ENCODE measurements around the gene DIAPH2. TPM values are rescaled to one million over a fixed set of nuclear protein-coding genes. Genes with fewer than 3 reads are reported as not detected.

DIAPH2 gene
- total and polyA plus RNA-seq, 2 experiments from 2014 or later = 7.5 to 8.1 TPM

DNA sequence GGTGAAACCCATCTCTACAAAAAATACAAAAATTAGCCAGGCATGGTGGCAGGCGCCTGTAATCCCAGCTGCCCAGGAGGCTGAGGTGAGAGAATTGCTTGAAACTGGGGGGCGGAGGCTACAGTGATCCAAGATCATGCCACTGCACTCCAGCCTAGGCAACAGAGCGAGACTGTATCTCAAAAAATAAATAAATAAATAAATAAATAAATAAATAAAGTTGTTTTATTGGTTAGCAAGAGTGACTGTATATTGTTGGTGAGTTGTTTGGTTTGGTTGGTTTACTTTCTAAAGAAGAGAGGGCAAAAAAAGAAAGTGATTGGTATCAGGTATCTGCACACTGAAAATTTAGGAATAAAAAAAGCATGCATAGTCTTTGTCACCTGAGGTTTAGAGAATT is 700.0 kb downstream of the DIAPH2 start:
- Histone ChIP-seq H3K27me3 (replicated peaks; ENCODE audit: insufficient read depth) (no peaks in the 10 kb centered on the region), H3K9me2 (ENCODE audit: insufficient read depth) (no peaks in the 10 kb centered on the region), H3K4me2 (ENCODE audit: unreplicated experiment) (no peak overlapping the region), H3K4me1 (ENCODE audit: insufficient read depth) (peaks cover 3% of the 10 kb centered on the region; the same call in 1 of the 2 replicates), H3K36me3 (ENCODE audit: low read depth) (no peaks in the 10 kb centered on the region), H3K79me2 (ENCODE audit: insufficient read depth) (no peaks in the 10 kb centered on the region), H3K9me3 (ENCODE audit: low read depth) (no peaks in the 10 kb centered on the region), H3K27ac (no peak overlapping the region), H4K20me1 (ENCODE audit: insufficient read depth) (no peaks in the 10 kb centered on the region), H3F3A (ENCODE audit: insufficient read depth) (no peaks in the 10 kb centered on the region), H3K9ac (no peak overlapping the region), H2AFZ (no peak overlapping the region), H3K4me3 (no peak overlapping the region)
- no peak for DNase-seq
- 100% methylated on average over 3 of the region's 3 CpGs for WGBS, 2 experiments (ENCODE audit: low coverage in 1 of 2, low lambda C conversion rate in 2 of 2, missing lambda C conversion rate in 2 of 2)
- TF ChIP-seq EZH2 (IDR thresholded peaks at IDR 0.05; ENCODE audit: insufficient read depth, poor library complexity, severe bottlenecking) (no peak), EZH2phosphoT487 (IDR thresholded peaks at IDR 0.05; ENCODE audit: insufficient read depth, low read depth) (no peak)
- in situ Hi-C loops (cut with MboI) = no loop called here

GRCh38 chrX:97387004-97387403 is 702.4 kb downstream of the DIAPH2 start:
- no peaks in the 10 kb centered on the region for H3K9me3 ChIP-seq (ENCODE audit: low read depth)
- no peak overlapping the region for H3K4me2 ChIP-seq (ENCODE audit: unreplicated experiment)
- no peaks in the 10 kb centered on the region for H3K27me3 ChIP-seq (replicated peaks; ENCODE audit: insufficient read depth)
- H3K79me2 ChIP-seq (ENCODE audit: insufficient read depth) = no peaks in the 10 kb centered on the region
- no peak overlapping the region for H3K27ac ChIP-seq
- in situ Hi-C loops (cut with MboI) = no loop called here
- DNase-seq = no peak
- H3K4me1 ChIP-seq (ENCODE audit: insufficient read depth) = peaks cover 3% of the 10 kb centered on the region; the same call in 1 of the 2 replicates
- H3K36me3 ChIP-seq (ENCODE audit: low read depth) = no peaks in the 10 kb centered on the region
- no peaks in the 10 kb centered on the region; the same call in 1 of the 2 replicates for H3F3A ChIP-seq (ENCODE audit: insufficient read depth)
- H3K9me2 ChIP-seq (ENCODE audit: insufficient read depth) = no peaks in the 10 kb centered on the region
- H2AFZ ChIP-seq = no peak overlapping the region
- TF ChIP-seq EZH2phosphoT487 (IDR thresholded peaks at IDR 0.05; ENCODE audit: insufficient read depth, low read depth) (no peak), EZH2 (IDR thresholded peaks at IDR 0.05; ENCODE audit: insufficient read depth, poor library complexity, severe bottlenecking) (no peak)
- no peak overlapping the region for H3K4me3 ChIP-seq
- H4K20me1 ChIP-seq (ENCODE audit: insufficient read depth) = no peaks in the 10 kb centered on the region
- H3K9ac ChIP-seq = no peak overlapping the region

DNA sequence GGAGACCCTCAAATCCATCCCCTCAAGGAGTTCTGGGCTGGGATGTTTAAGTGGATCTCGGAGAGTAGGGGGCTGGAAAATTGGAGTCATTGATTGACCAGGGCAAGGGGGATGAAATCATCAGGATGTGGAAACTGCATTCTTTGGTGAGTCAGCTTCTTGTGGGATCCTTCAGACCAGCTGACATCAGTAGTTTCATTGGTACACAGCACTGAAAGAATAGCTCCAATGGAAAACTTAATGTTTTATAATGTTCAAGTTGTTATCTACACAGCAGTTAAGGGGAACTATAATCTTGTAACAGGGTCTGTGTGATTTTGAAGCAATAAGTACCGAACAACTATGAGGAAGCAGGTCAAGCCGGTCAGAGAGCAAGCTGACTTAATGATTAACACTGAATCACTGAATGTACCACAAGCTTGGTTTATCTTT is 705.1 kb downstream of the DIAPH2 start:
- in situ Hi-C loops (cut with MboI) = no loop called here
- peak; percentile 71 for DNase-seq
- Histone ChIP-seq H3K9me3 (ENCODE audit: low read depth) (no peaks in the 10 kb centered on the region), H3K4me1 (ENCODE audit: insufficient read depth) (peaks cover 3% of the 10 kb centered on the region; the same call in 1 of the 2 replicates), H3K36me3 (ENCODE audit: low read depth) (no peaks in the 10 kb centered on the region), H3K9me2 (ENCODE audit: insufficient read depth) (no peaks in the 10 kb centered on the region), H3K9ac (no peak overlapping the region), H3K27ac (peak overlapping the region; percentile 73), H3K4me3 (no peak overlapping the region), H2AFZ (0 out of 2 replicates have a peak overlapping the region, but pooled peaks have one; percentile 43), H4K20me1 (ENCODE audit: insufficient read depth) (no peaks in the 10 kb centered on the region), H3F3A (ENCODE audit: insufficient read depth) (no peaks in the 10 kb centered on the region; the same call in 1 of the 2 replicates), H3K79me2 (ENCODE audit: insufficient read depth) (no peaks in the 10 kb centered on the region), H3K4me2 (ENCODE audit: unreplicated experiment) (peak overlapping the region; percentile 42), H3K27me3 (replicated peaks; ENCODE audit: insufficient read depth) (no peaks in the 10 kb centered on the region)
- TF ChIP-seq EZH2phosphoT487 (IDR thresholded peaks at IDR 0.05; ENCODE audit: insufficient read depth, low read depth) (no peak), EZH2 (IDR thresholded peaks at IDR 0.05; ENCODE audit: insufficient read depth, poor library complexity, severe bottlenecking) (no peak)
- WGBS, 2 experiments (ENCODE audit: low coverage in 1 of 2, low lambda C conversion rate in 2 of 2, missing lambda C conversion rate in 2 of 2) = 2 to 4% methylated on average over 3 of the region's 3 CpGs

DNA sequence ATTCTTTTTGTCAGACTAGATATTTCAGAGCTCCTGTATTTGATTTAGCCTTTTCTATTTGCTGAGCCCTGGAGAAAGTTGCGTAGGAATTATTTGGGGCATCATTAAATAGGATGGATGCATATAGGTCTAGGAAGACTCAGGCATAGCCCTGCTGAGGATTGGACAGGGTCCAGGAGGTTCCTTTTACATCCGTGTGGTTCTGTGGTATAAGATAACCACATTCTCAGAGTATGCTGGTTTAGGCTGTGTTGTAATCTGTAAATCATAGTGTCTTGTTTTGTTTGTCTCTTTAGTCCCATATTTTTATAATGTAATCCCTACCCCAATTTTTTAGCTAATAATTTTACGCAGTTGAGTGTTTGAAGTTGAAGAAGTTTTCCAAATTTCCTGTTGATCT is 712.7 kb downstream of the DIAPH2 start:
- Histone ChIP-seq H3K27me3 (replicated peaks; ENCODE audit: insufficient read depth) (no peaks in the 10 kb centered on the region), H3K4me1 (ENCODE audit: insufficient read depth) (peaks cover 4% of the 10 kb centered on the region), H3K27ac (no peak overlapping the region), H4K20me1 (ENCODE audit: insufficient read depth) (no peaks in the 10 kb centered on the region), H3K4me3 (no peak overlapping the region), H3K9me3 (ENCODE audit: low read depth) (no peaks in the 10 kb centered on the region), H3K36me3 (ENCODE audit: low read depth) (no peaks in the 10 kb centered on the region), H3F3A (ENCODE audit: insufficient read depth) (no peaks in the 10 kb centered on the region), H2AFZ (no peak overlapping the region), H3K4me2 (ENCODE audit: unreplicated experiment) (no peak overlapping the region), H3K9me2 (ENCODE audit: insufficient read depth) (no peaks in the 10 kb centered on the region), H3K79me2 (ENCODE audit: insufficient read depth) (no peaks in the 10 kb centered on the region), H3K9ac (no peak overlapping the region)
- in situ Hi-C loops (cut with MboI) = no loop called here
- 92 to 100% methylated on average over 3 of the region's 3 CpGs for WGBS, 2 experiments (ENCODE audit: low coverage in 1 of 2, low lambda C conversion rate in 2 of 2, missing lambda C conversion rate in 2 of 2)
- TF ChIP-seq EZH2phosphoT487 (IDR thresholded peaks at IDR 0.05; ENCODE audit: insufficient read depth, low read depth) (no peak), EZH2 (IDR thresholded peaks at IDR 0.05; ENCODE audit: insufficient read depth, poor library complexity, severe bottlenecking) (no peak)
- DNase-seq = no peak

GRCh38 chrX:97398030-97398551 is 713.4 kb downstream of the DIAPH2 start:
- no peak for DNase-seq
- H2AFZ ChIP-seq = no peak overlapping the region
- WGBS, 2 experiments (ENCODE audit: low coverage in 1 of 2, low lambda C conversion rate in 2 of 2, missing lambda C conversion rate in 2 of 2) = 93 to 95% methylated on average over 3 of the region's 3 CpGs

More at GRCh38 chrX:97398030-97398551, 713.4 kb downstream of the DIAPH2 start:
- H3K27me3 ChIP-seq (replicated peaks; ENCODE audit: insufficient read depth) = no peaks in the 10 kb centered on the region
- no peaks in the 10 kb centered on the region for H3F3A ChIP-seq (ENCODE audit: insufficient read depth)
- no peak overlapping the region for H3K4me2 ChIP-seq (ENCODE audit: unreplicated experiment)
- H3K27ac ChIP-seq = no peak overlapping the region
- H3K9me3 ChIP-seq (ENCODE audit: low read depth) = no peaks in the 10 kb centered on the region
- no peaks in the 10 kb centered on the region for H3K79me2 ChIP-seq (ENCODE audit: insufficient read depth)
- peaks cover 4% of the 10 kb centered on the region for H3K4me1 ChIP-seq (ENCODE audit: insufficient read depth)
- no peaks in the 10 kb centered on the region for H4K20me1 ChIP-seq (ENCODE audit: insufficient read depth)
- no peak for TF ChIP-seq EZH2 (IDR thresholded peaks at IDR 0.05; ENCODE audit: insufficient read depth, poor library complexity, severe bottlenecking)
- no peak for TF ChIP-seq EZH2phosphoT487 (IDR thresholded peaks at IDR 0.05; ENCODE audit: insufficient read depth, low read depth)
- no peak overlapping the region for H3K9ac ChIP-seq
- in situ Hi-C loops (cut with MboI) = no loop called here
- no peaks in the 10 kb centered on the region for H3K36me3 ChIP-seq (ENCODE audit: low read depth)
- H3K9me2 ChIP-seq (ENCODE audit: insufficient read depth) = no peaks in the 10 kb centered on the region
- H3K4me3 ChIP-seq = no peak overlapping the region

All from GM23248 (cell line).